Measurements from ENCODE around the gene CYFIP2.
A peak's percentile ranks its signal among the peaks of the same experiment; 100 is the strongest.

Gene CYFIP2

GRCh38 chr5:157366741-157367674, 101.1 kb downstream of the CYFIP2 start:
- TF ChIP-seq, protein P1, sequence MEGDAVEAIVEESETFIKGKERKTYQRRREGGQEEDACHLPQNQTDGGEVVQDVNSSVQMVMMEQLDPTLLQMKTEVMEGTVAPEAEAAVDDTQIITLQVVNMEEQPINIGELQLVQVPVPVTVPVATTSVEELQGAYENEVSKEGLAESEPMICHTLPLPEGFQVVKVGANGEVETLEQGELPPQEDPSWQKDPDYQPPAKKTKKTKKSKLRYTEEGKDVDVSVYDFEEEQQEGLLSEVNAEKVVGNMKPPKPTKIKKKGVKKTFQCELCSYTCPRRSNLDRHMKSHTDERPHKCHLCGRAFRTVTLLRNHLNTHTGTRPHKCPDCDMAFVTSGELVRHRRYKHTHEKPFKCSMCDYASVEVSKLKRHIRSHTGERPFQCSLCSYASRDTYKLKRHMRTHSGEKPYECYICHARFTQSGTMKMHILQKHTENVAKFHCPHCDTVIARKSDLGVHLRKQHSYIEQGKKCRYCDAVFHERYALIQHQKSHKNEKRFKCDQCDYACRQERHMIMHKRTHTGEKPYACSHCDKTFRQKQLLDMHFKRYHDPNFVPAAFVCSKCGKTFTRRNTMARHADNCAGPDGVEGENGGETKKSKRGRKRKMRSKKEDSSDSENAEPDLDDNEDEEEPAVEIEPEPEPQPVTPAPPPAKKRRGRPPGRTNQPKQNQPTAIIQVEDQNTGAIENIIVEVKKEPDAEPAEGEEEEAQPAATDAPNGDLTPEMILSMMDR (IDR thresholded peaks at IDR 0.05; ENCODE audit: low read depth, low read length) = peak; percentile 84
- no peak overlapping the region for H3K4me3 ChIP-seq (replicated peaks in 1 of 2; ENCODE audit: low read depth in 2 of 2, low read length in 2 of 2)
- peak; percentile 89 for DNase-seq (ENCODE audit: low read depth in 2 of 2)

- no peak overlapping the region for H3K4me3 ChIP-seq (replicated peaks in 1 of 2; ENCODE audit: low read depth in 2 of 2, low read length in 2 of 2)
- DNase-seq (ENCODE audit: low read depth in 2 of 2) = no peak
- TF ChIP-seq, protein P1 (IDR thresholded peaks at IDR 0.05; ENCODE audit: low read depth, low read length) = no peak
Observed at GRCh38 chr5:157369507-157369906, 103.6 kb downstream of the CYFIP2 start.

DNA sequence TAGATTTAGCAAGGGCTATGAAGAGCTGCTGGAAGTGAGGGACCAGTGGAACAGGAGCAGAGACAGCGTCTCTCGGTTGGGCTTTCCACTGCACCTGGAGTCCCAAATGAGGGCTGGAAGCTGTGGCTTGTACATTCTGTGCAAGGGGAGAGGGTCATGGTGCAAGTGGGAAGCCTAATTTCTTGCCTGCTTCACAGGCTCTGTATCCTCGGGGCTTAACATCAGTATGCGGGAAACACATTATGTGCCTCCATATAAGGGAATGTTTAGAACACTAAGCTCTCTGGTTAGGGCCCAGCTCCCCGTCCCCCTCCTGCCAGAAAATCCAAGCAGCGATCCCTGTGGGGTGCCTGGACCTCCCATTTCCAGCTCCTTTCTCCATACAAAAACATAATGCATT, 105.0 kb downstream of the CYFIP2 start:
- DNase-seq (ENCODE audit: low read depth in 2 of 2) = no peak
- TF ChIP-seq, protein P1 (IDR thresholded peaks at IDR 0.05; ENCODE audit: low read depth, low read length) = no peak

DNA sequence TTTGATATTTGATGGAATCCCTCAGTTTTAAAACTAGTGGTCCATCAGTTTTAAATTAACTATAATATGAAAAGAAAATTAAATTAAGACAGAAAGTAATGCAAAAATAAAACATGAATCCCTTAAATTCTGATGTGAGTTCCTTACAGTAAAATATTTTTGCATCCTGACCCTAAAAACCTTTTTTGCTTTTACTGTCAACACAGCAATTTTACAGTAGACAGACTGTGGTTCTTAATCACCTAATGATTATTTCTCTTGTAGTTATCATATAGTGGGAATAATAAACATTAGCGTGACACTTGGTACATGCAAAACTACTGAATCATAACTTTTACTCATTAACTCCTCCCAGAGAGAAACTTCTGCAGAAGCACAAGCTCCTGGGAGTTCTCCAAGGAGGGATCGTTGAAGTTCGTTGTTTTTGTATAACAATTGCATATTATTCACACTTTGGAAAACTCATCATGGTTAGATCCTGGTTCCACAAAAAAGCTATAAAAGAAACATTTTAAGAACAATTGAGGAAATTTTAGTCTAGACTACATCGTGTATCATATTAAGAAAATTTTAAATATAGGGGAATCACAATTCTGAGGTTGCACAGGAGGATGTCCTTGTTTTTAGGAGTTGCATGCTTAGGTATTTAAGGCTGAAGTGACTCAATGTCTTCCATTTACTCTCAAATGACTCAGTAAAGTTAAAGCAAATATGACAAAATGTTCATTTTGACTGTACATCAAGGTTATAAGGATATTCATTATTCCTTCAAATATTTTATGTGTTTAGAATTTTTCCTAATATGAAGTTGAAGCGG, 105.9 kb downstream of the CYFIP2 start:
- TF ChIP-seq, protein P1 (IDR thresholded peaks at IDR 0.05; ENCODE audit: low read depth, low read length) = no peak
- H3K4me3 ChIP-seq (replicated peaks in 1 of 2; ENCODE audit: low read depth in 2 of 2, low read length in 2 of 2) = no peak overlapping the region
- DNase-seq (ENCODE audit: low read depth in 2 of 2) = peak; percentile 34 to 37

More for the DNA sequence above, 105.0 kb downstream of the CYFIP2 start:
- H3K4me3 ChIP-seq (replicated peaks in 1 of 2; ENCODE audit: low read depth in 2 of 2, low read length in 2 of 2) = no peak overlapping the region

GRCh38 chr5:157372472-157372822, 106.5 kb downstream of the CYFIP2 start:
- no peak overlapping the region for H3K4me3 ChIP-seq (replicated peaks in 1 of 2; ENCODE audit: low read depth in 2 of 2, low read length in 2 of 2)
- TF ChIP-seq, protein P1 (IDR thresholded peaks at IDR 0.05; ENCODE audit: low read depth, low read length) = no peak
- DNase-seq (ENCODE audit: low read depth in 2 of 2) = no peak

DNA sequence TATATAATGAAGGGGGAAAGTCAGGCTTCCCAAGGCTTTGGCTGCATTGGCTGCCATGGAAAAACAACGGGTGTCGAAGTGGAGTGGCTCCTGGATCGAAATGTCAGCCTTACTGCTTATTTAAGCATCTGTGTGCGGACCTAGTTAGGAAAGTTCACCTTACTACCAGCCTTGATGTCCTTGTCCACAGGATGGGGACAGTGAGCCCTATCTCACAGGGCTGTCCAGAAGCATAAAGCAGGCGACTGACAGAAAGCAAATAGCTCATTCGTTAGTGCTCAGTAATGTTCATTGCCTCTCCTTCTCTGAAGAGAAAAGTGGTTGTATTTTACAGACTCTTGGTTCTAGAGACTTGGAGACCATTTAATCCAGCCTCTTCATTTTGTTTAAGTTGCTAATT, 112.6 kb downstream of the CYFIP2 start:
- DNase-seq (ENCODE audit: low read depth in 2 of 2) = no peak
- H3K4me3 ChIP-seq (replicated peaks in 1 of 2; ENCODE audit: low read depth in 2 of 2, low read length in 2 of 2) = no peak overlapping the region
- TF ChIP-seq, protein P1 (IDR thresholded peaks at IDR 0.05; ENCODE audit: low read depth, low read length) = no peak
